Nephron (organoid): ENCODE measurements around the gene POGLUT2.

Source experiments
- H3K27ac Mint-ChIP-seq, 3 experiments: 2 replicates each; pipeline ENCODE4 v1.8.0; 2020; ENCODE audit warnings: mixed read lengths in 3 of 3, mild to moderate bottlenecking in 2 of 3, moderate library complexity in 1 of 3
- H3K27me3 Mint-ChIP-seq: 2 replicates; pipeline ENCODE4 v1.8.0; 2021; ENCODE audit warnings: low read depth, mild to moderate bottlenecking, moderate library complexity, mixed read lengths
- H3K36me3 Mint-ChIP-seq: 2 replicates; pipeline ENCODE4 v1.8.0; 2020; ENCODE audit warnings: low read depth, mixed read lengths
- H3K4me1 Mint-ChIP-seq: 2 replicates; pipeline ENCODE4 v1.8.0; 2020; ENCODE audit warnings: mixed read lengths
- H3K4me3 Mint-ChIP-seq, 3 experiments: 2 replicates each; pipeline ENCODE4 v1.8.0; 2020; ENCODE audit warnings: mild to moderate bottlenecking in 3 of 3, mixed read lengths in 3 of 3, moderate library complexity in 2 of 3
- H3K9me3 Mint-ChIP-seq: 2 replicates; pipeline ENCODE4 v1.8.0; 2020; ENCODE audit warnings: mixed read lengths
- CTCF ChIP-seq, 3 experiments: fragments of 200-600 bp; sonication (generic); IDR thresholded peaks; one replicate each; pipeline ENCODE4 v1.5.0; 2021; ENCODE audit warnings: antibody characterized with exemption in 3 of 3; ENCODE audit not compliant: unreplicated experiment in 3 of 3

Gene POGLUT2

DNA sequence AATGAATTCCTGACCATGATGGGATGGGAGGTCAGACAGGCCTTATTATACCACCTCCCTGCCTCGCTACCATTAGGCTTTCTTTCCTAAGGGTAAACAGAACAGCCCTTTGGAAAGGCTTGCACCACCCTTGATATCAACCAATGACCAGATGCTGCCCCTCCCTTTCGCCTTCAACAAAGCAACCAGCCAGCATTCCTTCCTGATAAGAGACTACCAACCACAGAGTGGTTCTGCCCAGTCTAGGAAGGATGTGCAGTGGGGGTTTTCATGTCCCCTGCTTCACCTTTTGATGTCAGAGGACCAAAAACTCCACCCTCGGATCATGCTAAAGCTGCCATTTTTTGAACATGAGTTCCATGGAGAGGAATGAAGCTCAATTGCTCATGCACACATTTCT lies 46.9 kb downstream of the POGLUT2 start:
- no peaks in the 10 kb centered on the region for H3K4me1 Mint-ChIP-seq
- no peak for TF ChIP-seq CTCF (IDR thresholded peaks at IDR 0.05; ENCODE audit: unreplicated experiment in 3 of 3)
- H3K36me3 Mint-ChIP-seq: no peaks in the 10 kb centered on the region
- no peak overlapping the region for H3K4me3 Mint-ChIP-seq
- no peak overlapping the region for H3K27ac Mint-ChIP-seq
- H3K9me3 Mint-ChIP-seq: peaks cover 22% of the 10 kb centered on the region
- no peaks in the 10 kb centered on the region for H3K27me3 Mint-ChIP-seq

DNA sequence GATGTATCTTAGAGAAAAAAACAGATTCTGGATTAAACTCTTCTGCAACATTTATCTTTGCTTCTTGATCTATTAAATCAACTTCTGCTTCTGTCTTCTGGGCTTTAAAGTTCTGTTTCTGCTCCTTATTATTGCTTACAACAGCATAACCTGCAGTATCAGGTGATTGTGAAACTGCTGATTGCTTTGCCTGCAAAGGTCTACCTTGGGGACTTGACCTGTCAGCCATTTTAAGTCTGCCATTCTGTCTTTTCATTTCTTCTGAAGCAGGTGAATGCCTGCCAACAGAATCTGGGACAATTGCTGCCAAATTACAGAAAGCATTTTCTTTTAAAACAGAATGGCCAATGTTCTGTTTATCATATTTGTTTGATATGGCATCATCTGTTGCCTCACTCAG lies 56.3 kb downstream of the POGLUT2 start:
- no peak for TF ChIP-seq CTCF (IDR thresholded peaks at IDR 0.05; ENCODE audit: unreplicated experiment in 3 of 3)
- Mint-ChIP-seq H3K27me3 (no peaks in the 10 kb centered on the region), H3K36me3 (no peaks in the 10 kb centered on the region), H3K9me3 (peaks cover 39% of the 10 kb centered on the region), H3K27ac (no peak overlapping the region), H3K4me1 (no peaks in the 10 kb centered on the region), H3K4me3 (no peak overlapping the region)

DNA sequence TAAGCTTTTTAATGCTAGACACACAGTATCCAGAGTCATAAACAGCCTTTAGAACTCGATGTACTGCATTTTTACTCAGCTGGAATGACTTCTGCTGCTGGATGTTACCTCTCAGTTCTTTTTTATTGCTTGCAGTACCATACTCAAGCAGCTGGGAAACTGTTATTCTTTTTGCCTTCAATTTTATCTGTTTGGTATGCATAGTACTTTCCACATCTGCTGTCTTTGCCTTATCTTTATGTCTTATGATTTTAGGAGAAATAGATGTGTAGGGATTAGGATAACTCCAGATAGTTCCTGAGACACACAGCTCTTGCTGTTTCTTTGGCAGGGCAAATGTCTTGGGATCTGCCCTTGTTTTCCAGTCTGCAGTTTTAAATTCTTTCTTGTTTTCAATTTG lies 56.7 kb downstream of the POGLUT2 start:
- H3K9me3 Mint-ChIP-seq: peaks cover 37% of the 10 kb centered on the region
- no peaks in the 10 kb centered on the region for H3K4me1 Mint-ChIP-seq
- no peaks in the 10 kb centered on the region for H3K27me3 Mint-ChIP-seq
- H3K4me3 Mint-ChIP-seq: no peak overlapping the region
- no peaks in the 10 kb centered on the region for H3K36me3 Mint-ChIP-seq
- no peak overlapping the region for H3K27ac Mint-ChIP-seq
- TF ChIP-seq CTCF (IDR thresholded peaks at IDR 0.05; ENCODE audit: unreplicated experiment in 3 of 3): no peak
